Activated CD4-positive, alpha-beta T cell treated with anti-CD3 and anti-CD28 coated beads for 1 hour (primary cell): ENCODE data around the gene NIPA2.

Experiments
- DNase-seq: peaks from one replicate; pipeline ENCODE4 v3.0.0-alpha.2; 2020

NIPA2 gene

GRCh38 chr15:22844421-22845288, 6.2 kb downstream of the NIPA2 start:
- DNase-seq: no peak

- no peak for DNase-seq
These were observed 6.9 kb downstream of the NIPA2 start for GRCh38 chr15:22845289-22845900.

GRCh38 chr15:22846073-22846472, 7.6 kb downstream of the NIPA2 start:
- DNase-seq: no peak

- DNase-seq: no peak
These were observed 11.6 kb downstream of the NIPA2 start for GRCh38 chr15:22850055-22850454.

- no peak for DNase-seq
These were observed 13.0 kb downstream of the NIPA2 start for GRCh38 chr15:22851513-22851912.

- no peak for DNase-seq
These were observed 17.3 kb downstream of the NIPA2 start for GRCh38 chr15:22855791-22856190.

GRCh38 chr15:22856659-22857058, 18.2 kb downstream of the NIPA2 start:
- DNase-seq: no peak

GRCh38 chr15:22861161-22861560, 22.7 kb downstream of the NIPA2 start:
- DNase-seq: no peak

- DNase-seq: no peak
These were observed 24.9 kb downstream of the NIPA2 start for GRCh38 chr15:22863356-22863755.

GRCh38 chr15:22866079-22866478, 27.6 kb downstream of the NIPA2 start:
- DNase-seq: no peak

- no peak for DNase-seq
These were observed 29.4 kb downstream of the NIPA2 start for GRCh38 chr15:22867886-22868285.

- no peak for DNase-seq
These were observed 30.0 kb downstream of the NIPA2 start for GRCh38 chr15:22868495-22868894.

- no peak for DNase-seq
These were observed 30.5 kb downstream of the NIPA2 start for GRCh38 chr15:22868928-22869327.

GRCh38 chr15:22869856-22870255, 31.4 kb downstream of the NIPA2 start:
- DNase-seq: no peak

- DNase-seq: no peak
These were observed 32.4 kb downstream of the NIPA2 start for GRCh38 chr15:22870865-22871264.

- no peak for DNase-seq
These were observed 33.1 kb downstream of the NIPA2 start for GRCh38 chr15:22871481-22872086.

GRCh38 chr15:22872936-22873701, 34.7 kb downstream of the NIPA2 start:
- no peak for DNase-seq

GRCh38 chr15:22873841-22874240, 35.4 kb downstream of the NIPA2 start:
- no peak for DNase-seq

GRCh38 chr15:22874256-22874655, 35.8 kb downstream of the NIPA2 start:
- DNase-seq: no peak

GRCh38 chr15:22874966-22875365, 36.5 kb downstream of the NIPA2 start:
- DNase-seq: no peak

GRCh38 chr15:22877117-22877516, 38.7 kb downstream of the NIPA2 start:
- no peak for DNase-seq

- no peak for DNase-seq
These were observed 39.1 kb downstream of the NIPA2 start for GRCh38 chr15:22877607-22878006.

- DNase-seq: no peak
These were observed 39.6 kb downstream of the NIPA2 start for GRCh38 chr15:22878103-22878502.
